ENCODE measurements around the gene C11orf65.

Gene C11orf65

GRCh38 chr11:108370315-108370714, 97.0 kb downstream of the C11orf65 start:
- H3K4me3 ChIP-seq (ENCODE audit: low read length): no peak overlapping the region
- TF ChIP-seq ZNF274 (IDR thresholded peaks at IDR 0.05; ENCODE audit: low read depth, low read length): no peak

- no peak for TF ChIP-seq ZNF274 (IDR thresholded peaks at IDR 0.05; ENCODE audit: low read depth, low read length)
- H3K4me3 ChIP-seq (ENCODE audit: low read length): no peak overlapping the region
Measured at GRCh38 chr11:108369064-108369463, 98.3 kb downstream of the C11orf65 start.

GRCh38 chr11:108368134-108368533, 99.2 kb downstream of the C11orf65 start:
- H3K4me3 ChIP-seq (ENCODE audit: low read length): no peak overlapping the region
- no peak for TF ChIP-seq ZNF274 (IDR thresholded peaks at IDR 0.05; ENCODE audit: low read depth, low read length)

GRCh38 chr11:108364159-108364558, 103.2 kb downstream of the C11orf65 start:
- no peak overlapping the region for H3K4me3 ChIP-seq (ENCODE audit: low read length)
- no peak for TF ChIP-seq ZNF274 (IDR thresholded peaks at IDR 0.05; ENCODE audit: low read depth, low read length)

- no peak for TF ChIP-seq ZNF274 (IDR thresholded peaks at IDR 0.05; ENCODE audit: low read depth, low read length)
- H3K4me3 ChIP-seq (ENCODE audit: low read length): no peak overlapping the region
Measured at GRCh38 chr11:108351468-108351867, 115.9 kb downstream of the C11orf65 start.

GRCh38 chr11:108346451-108346850, 120.9 kb downstream of the C11orf65 start:
- no peak for TF ChIP-seq ZNF274 (IDR thresholded peaks at IDR 0.05; ENCODE audit: low read depth, low read length)
- H3K4me3 ChIP-seq (ENCODE audit: low read length): no peak overlapping the region

GRCh38 chr11:108345767-108346166, 121.6 kb downstream of the C11orf65 start:
- TF ChIP-seq ZNF274 (IDR thresholded peaks at IDR 0.05; ENCODE audit: low read depth, low read length): no peak

GRCh38 chr11:108343714-108344113, 123.6 kb downstream of the C11orf65 start:
- H3K4me3 ChIP-seq (ENCODE audit: low read length): no peak overlapping the region
- TF ChIP-seq ZNF274 (IDR thresholded peaks at IDR 0.05; ENCODE audit: low read depth, low read length): no peak

More at GRCh38 chr11:108345767-108346166, 121.6 kb downstream of the C11orf65 start:
- no peak overlapping the region for H3K4me3 ChIP-seq (ENCODE audit: low read length)

- TF ChIP-seq ZNF274 (IDR thresholded peaks at IDR 0.05; ENCODE audit: low read depth, low read length): no peak
- H3K4me3 ChIP-seq (ENCODE audit: low read length): no peak overlapping the region
Measured at GRCh38 chr11:108341654-108342053, 125.7 kb downstream of the C11orf65 start.

- no peak for TF ChIP-seq ZNF274 (IDR thresholded peaks at IDR 0.05; ENCODE audit: low read depth, low read length)
- H3K4me3 ChIP-seq (ENCODE audit: low read length): no peak overlapping the region
Measured at GRCh38 chr11:108340973-108341372, 126.4 kb downstream of the C11orf65 start.

- no peak for TF ChIP-seq ZNF274 (IDR thresholded peaks at IDR 0.05; ENCODE audit: low read depth, low read length)
- H3K4me3 ChIP-seq (ENCODE audit: low read length): no peak overlapping the region
Measured at GRCh38 chr11:108338750-108339149, 128.6 kb downstream of the C11orf65 start.

- no peak overlapping the region for H3K4me3 ChIP-seq (ENCODE audit: low read length)
- no peak for TF ChIP-seq ZNF274 (IDR thresholded peaks at IDR 0.05; ENCODE audit: low read depth, low read length)
Measured at GRCh38 chr11:108333403-108333899, 133.9 kb downstream of the C11orf65 start.
